Kidney (tissue), 14 donors: ENCODE data around the gene MROH2A. TPM values are rescaled to one million over a fixed set of nuclear protein-coding genes. Genes with fewer than 3 reads are reported as not detected.
"Not testable (repeated sequence)": the region's sequence is repeated elsewhere in the genome, so short reads cannot be mapped to it uniquely, and the experiment has no call there.

ENCODE experiments used
- DNase-seq, 5 donors: peaks; one replicate each; pipeline ENCODE4 v3.0.0-alpha.2; 2013 to 2020
- FAIRE-seq: peaks from 2 replicates; lab custom pipeline; 2012; peaks lifted over from hg19 to GRCh38; lab: Jason Lieb, UNC
- H3K27ac ChIP-seq, 2 donors: one replicate each; pipeline ENCODE4 v1.7.0; 2013; ENCODE audit warnings: low read depth in 2 of 2, low read length in 2 of 2, inconsistent platforms in 1 of 2
- H3K27me3 ChIP-seq: one replicate; pipeline ENCODE4 v1.7.1; 2013; ENCODE audit warnings: low read length, inconsistent platforms; ENCODE audit not compliant: control insufficient read depth, insufficient read depth
- H3K36me3 ChIP-seq, 3 donors: one replicate each; pipeline versions ENCODE4 v1.7.0 to v1.7.1; 2013; ENCODE audit warnings: low read length in 3 of 3, control low read depth in 1 of 3, inconsistent platforms in 1 of 3; ENCODE audit not compliant: insufficient read depth in 3 of 3, control insufficient read depth in 2 of 3
- H3K4me1 ChIP-seq, 3 donors: one replicate each; pipeline versions ENCODE4 v1.7.0 to v1.7.1; 2013; ENCODE audit warnings: low read length in 3 of 3, inconsistent platforms in 1 of 3, low read depth in 1 of 3; ENCODE audit not compliant: control insufficient read depth in 2 of 3, insufficient read depth in 2 of 3
- H3K4me3 ChIP-seq, 3 donors: one replicate each; pipeline versions ENCODE4 v1.7.0 to v1.8.1; 2013; ENCODE audit warnings: low read length in 3 of 3, control low read depth in 1 of 3, inconsistent platforms in 1 of 3
- H3K9ac ChIP-seq, 3 donors: one replicate each; pipeline versions ENCODE4 v1.7.0 to v1.7.1; 2013; ENCODE audit warnings: low read length in 3 of 3, control low read depth in 1 of 3, inconsistent platforms in 1 of 3
- H3K9me3 ChIP-seq, 3 donors: one replicate each; pipeline versions ENCODE4 v1.7.0 to v1.7.1; 2013; ENCODE audit warnings: low read length in 3 of 3, control low read depth in 1 of 3, inconsistent platforms in 1 of 3; ENCODE audit not compliant: control insufficient read depth in 2 of 3, insufficient read depth in 1 of 3
- CTCF ChIP-seq: IDR thresholded peaks from 3 replicates; pipeline ENCODE4 v1.5.1; 2012; ENCODE audit warnings: mild to moderate bottlenecking, moderate library complexity, borderline replicate concordance; ENCODE audit not compliant: insufficient read depth; ENCODE audit errors: extremely low read depth
- intact Hi-C: fragments of 100-400 bp; cut with DNase I; formaldehyde crosslinking; loops from one replicate; pipeline ENCODE4 v1.11.1; 2022
- polyA plus RNA-seq: library from polyadenylated mRNA; stranded (reverse); fragments of 350-450 nt; fragmentation: Illumina TruSeq; extraction: RNeasy Lipid Tissue Mini Kit (QIAGEN cat#74804); gene quantifications from one replicate; pipeline ENCODE4 v1.2.3, GENCODE V29; 2014; ENCODE audit warnings: low read depth, low replicate concordance; ENCODE audit not compliant: insufficient read depth
- total RNA-seq: library from RNA; stranded (reverse); fragmentation: NEBNext Ultra II Directional; extraction: Animal tissue kit (Norgen Biotek cat#: 25700); gene quantifications from one replicate; pipeline ENCODE4 v1.2.1, GENCODE V29; 2021
- donor health status: control.
- donor health status: control.
- donor health status: control.
- donor health status: control.
- donor health status: control.
- donor health status: DM: yes; HTN: yes; CAD: no.
- donor health status: Normal renal cell carcinoma (clear cell type).

MROH2A gene
- total and polyA plus RNA-seq, 2 donors from 2014 or later = 1.8 TPM; not detected in 1

DNA sequence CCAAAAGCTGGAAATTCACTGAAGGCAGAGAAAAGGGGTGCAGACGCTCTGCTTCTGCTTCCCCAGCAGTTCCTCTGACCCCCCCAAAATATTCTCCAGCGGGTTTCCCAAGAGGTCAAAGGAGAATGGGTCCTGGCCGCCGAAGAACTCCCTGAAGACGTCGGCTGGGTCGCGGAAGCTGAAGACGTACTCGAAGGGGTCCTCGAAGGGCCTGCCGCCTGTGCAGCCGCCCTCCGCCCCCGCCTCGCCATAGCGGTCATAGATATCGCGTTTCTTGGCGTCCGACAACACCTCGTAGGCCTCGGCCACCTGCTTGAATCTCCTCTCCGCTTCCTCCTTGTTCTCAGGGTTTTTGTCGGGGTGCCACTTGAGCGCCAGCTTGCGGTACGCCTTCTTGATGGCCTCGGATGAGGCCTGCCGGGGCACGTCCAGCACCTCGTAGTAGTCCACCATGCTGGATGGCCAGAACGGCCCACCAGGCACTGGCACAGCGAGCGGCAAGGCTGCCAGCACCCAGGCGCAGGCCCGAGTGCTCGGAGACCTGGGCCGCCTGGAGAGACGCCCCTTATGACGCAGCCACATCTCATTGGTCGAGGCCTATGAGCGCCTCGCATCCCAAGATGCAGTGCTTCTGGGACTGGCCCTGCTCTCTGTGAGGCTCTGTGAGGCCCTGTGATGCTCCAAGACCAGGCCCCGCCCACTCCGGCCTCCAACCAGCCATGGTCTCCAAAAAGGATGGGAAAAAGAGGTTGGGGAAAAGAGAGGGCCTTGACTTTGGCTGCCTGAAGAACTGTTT, 34.5 kb upstream of the MROH2A start:
- Histone ChIP-seq H3K27ac (no peak overlapping the region), H3K9ac (no peak overlapping the region), H3K9me3 (no peaks in the 10 kb centered on the region), H3K4me3 (no peak overlapping the region), H3K36me3 (peaks cover 0 to 3% (median 0%) of the 10 kb centered on the region in 3 donors), H3K4me1 (peaks cover 0 to 12% (median 5%) of the 10 kb centered on the region in 3 donors), H3K27me3 (no peaks in the 10 kb centered on the region)
- DNase-seq (peak in 1 of 5 donors; percentile 71), FAIRE-seq (no peak)
- no peak for TF ChIP-seq CTCF
- intact Hi-C loops = no loop called here

DNA sequence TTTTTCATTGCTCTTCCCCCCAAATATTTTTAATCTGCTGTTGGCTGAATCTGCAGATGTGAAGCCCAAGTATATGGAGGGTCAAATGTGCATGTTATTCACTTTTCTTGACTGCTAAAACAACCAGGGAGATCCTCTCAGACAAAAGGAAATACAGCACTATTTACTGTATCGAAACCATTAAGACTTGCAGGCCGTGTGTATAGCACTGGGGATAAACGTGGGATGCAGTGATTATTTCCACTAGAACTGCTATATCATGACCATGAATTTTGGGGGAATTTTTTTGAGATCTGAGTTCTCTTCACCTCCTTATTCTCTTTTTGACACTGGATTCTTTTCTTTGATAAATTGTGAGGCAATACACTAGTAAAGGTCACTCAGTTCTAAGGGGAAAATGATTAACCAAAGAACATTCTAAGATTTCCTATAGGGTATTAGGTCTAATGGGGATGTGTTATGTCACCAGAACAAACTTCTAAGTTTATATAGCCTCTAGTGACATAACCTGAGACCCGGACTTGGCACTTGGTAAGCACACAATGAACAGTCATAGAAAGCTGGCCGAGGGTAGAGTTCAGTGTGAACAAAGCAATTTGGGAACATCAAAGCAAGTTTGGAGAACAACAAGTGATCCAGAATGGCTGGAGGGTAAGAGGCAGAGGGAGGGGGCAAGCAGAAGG, 32.9 kb upstream of the MROH2A start:
- H3K36me3 ChIP-seq = peaks cover 0 to 3% (median 0%) of the 10 kb centered on the region in 3 donors
- intact Hi-C loops = no loop called here
- FAIRE-seq (no peak), DNase-seq (no peak)
- no peaks in the 10 kb centered on the region for H3K27me3 ChIP-seq
- H3K4me3 ChIP-seq = no peak overlapping the region
- H3K27ac ChIP-seq = no peak overlapping the region
- peaks cover 0 to 12% (median 3%) of the 10 kb centered on the region in 3 donors for H3K4me1 ChIP-seq
- H3K9ac ChIP-seq = no peak overlapping the region
- no peaks in the 10 kb centered on the region for H3K9me3 ChIP-seq
- TF ChIP-seq CTCF = no peak

DNA sequence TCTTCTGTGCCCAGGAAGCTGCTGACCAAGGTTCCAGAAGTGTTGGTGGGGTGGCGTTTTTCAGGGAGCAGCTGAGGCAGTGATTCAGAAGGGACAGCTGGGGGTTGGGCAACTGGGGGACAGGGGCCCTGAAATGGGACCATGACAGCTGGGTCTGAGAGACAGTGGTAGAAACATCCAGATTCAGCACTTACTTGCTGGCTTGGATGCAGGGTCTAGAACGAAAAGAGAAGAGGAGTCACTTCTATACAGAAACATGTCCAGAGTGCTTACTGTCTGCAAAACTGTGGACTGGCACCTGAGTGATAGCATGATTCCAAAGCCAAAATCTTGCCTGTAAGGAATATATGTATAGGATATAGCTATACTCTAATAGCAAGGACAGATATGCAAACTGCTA, 32.3 kb upstream of the MROH2A start:
- intact Hi-C loops, H3K4me3 ChIP-seq, H3K36me3 ChIP-seq, FAIRE-seq, H3K27me3 ChIP-seq, H3K9ac ChIP-seq, DNase-seq, H3K9me3 ChIP-seq, H3K27ac ChIP-seq: not testable (repeated sequence)
- peaks cover 0 to 12% (median 3%) of the 10 kb centered on the region in 3 donors for H3K4me1 ChIP-seq

DNA sequence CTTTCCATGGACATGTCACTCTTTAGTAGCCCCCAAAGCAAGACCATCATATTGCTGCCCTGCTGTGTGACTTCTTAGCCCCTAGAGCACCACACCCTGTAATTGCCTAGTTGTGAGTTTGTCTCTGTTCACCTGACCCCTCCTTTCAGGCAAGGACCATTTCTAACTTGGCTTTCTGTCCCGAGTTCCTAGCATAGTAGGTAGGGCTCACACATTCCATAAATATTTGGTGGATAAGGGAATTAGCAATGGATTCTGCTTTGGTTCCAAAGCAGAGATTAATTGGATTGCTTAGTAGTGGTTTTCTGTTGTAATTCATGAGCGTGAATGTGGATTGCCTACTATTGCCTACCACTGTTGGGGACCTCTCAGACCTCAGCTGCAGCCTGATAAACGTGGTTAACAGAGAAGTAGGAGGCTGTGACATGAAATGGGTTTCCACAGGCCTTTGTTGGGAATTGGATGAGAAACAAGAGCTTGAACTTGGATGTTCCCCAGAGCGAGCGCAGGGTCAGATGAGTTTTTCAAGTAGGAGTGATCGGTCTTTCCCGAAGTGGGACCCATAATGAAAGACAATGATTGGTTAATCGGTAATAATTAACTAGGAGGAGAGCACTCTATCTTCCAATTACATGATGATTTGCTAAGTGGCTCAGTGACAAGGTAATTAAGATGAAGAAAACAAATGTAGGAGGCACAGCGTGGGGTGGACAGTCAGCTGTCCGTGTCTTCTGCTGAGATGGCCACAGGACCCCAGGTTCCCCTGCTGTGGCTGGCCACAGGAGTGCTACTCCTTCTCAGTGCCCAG, 31.5 kb upstream of the MROH2A start:
- FAIRE-seq (no peak), DNase-seq (no peak)
- intact Hi-C loops = no loop called here
- no peaks in the 10 kb centered on the region for H3K27me3 ChIP-seq
- H3K27ac ChIP-seq = no peak overlapping the region
- no peaks in the 10 kb centered on the region for H3K9me3 ChIP-seq
- H3K4me1 ChIP-seq = peaks cover 0 to 11% (median 3%) of the 10 kb centered on the region in 3 donors
- H3K36me3 ChIP-seq = no peaks in the 10 kb centered on the region
- no peak overlapping the region for H3K4me3 ChIP-seq
- TF ChIP-seq CTCF = no peak
- H3K9ac ChIP-seq = no peak overlapping the region
